Activated naive CD4-positive, alpha-beta T cell treated with anti-CD3 and anti-CD28 coated beads, Interleukin-2, amount 50 U/mL, for 72 hours (primary cell): Measurements from ENCODE around the gene ZNF77. TPM values are rescaled to one million over a fixed set of nuclear protein-coding genes. Genes with fewer than 3 reads are reported as not detected.
"Not testable (repeated sequence)": the region's sequence is repeated elsewhere in the genome, so short reads cannot be mapped to it uniquely, and the experiment has no call there.

Source experiments
- ATAC-seq, 2 donors: fragments of 150-1000 bp; cut with Tn5 transposase; 2 replicates each; pipeline ENCODE4 v1.10.0; 2021; ENCODE audit warnings: mild to moderate bottlenecking in 2 of 2, moderate library complexity in 2 of 2
- DNase-seq, 2 donors: peaks; one replicate each; pipeline ENCODE4 v3.0.0; 2021 to 2022; ENCODE audit warnings: low spot score in 2 of 2
- H3K27ac Mint-ChIP-seq, 2 donors: one replicate each; pipeline ENCODE4 v1.8.0; 2022; ENCODE audit warnings: mild to moderate bottlenecking in 2 of 2, mixed read lengths in 2 of 2
- H3K36me3 Mint-ChIP-seq, 2 donors: one replicate each; pipeline ENCODE4 v1.8.0; 2022; ENCODE audit warnings: mixed read lengths in 2 of 2
- H3K9me3 Mint-ChIP-seq, 2 donors: one replicate each; pipeline ENCODE4 v1.8.0; 2022; ENCODE audit warnings: mixed read lengths in 2 of 2
- total RNA-seq, 2 donors: library from RNA; stranded (reverse); gene quantifications; one replicate each; pipeline ENCODE4 v1.2.3, GENCODE V29; 2022

ZNF77 gene
- total RNA-seq, 2 donors from 2014 or later: 3.7 to 11.2 TPM

DNA sequence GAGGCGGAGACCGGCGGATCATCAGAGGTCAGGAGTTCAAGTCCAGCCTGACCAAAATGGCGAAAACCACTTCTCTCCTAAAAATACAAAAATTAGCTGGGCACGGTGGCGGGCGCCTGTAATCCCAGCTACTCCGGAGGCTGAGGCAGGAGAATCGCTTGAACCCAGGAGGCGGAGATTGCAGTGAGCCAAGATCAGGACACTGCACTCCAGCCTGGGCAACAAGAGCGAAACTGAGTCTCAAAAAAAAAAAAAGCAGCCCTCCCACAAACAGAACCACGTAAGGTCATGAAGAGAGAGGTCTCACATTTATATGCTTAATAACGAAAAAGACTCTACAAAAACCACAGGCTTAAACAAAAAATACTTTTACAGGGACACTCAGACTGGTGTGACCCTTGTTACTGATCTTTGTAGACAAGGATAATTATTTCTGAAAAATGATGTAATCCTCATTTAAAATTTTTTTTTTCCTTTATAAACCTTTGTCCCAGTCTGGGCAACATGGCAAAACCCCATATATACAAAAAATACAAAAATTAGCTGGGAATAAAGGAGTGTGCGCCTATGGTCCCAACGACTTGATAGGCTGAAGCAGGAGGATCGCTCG is 909 bp upstream of the ZNF77 start:
- DNase-seq: no peak
- ATAC-seq: no peak
- peak overlapping the region; percentile 90 to 96 for H3K27ac Mint-ChIP-seq
- H3K9me3 Mint-ChIP-seq: no peaks in the 10 kb centered on the region
- H3K36me3 Mint-ChIP-seq: peaks cover 6 to 12% of the 10 kb centered on the region in 2 donors

GRCh38 chr19:2944403-2944774 is 382 bp downstream of the ZNF77 start:
- no peak for ATAC-seq
- H3K36me3 Mint-ChIP-seq: peaks cover 0 to under 1% of the 10 kb centered on the region in 2 donors

GRCh38 chr19:2942928-2943640 is 1.7 kb downstream of the ZNF77 start:
- Mint-ChIP-seq H3K9me3 (no peaks in the 10 kb centered on the region), H3K27ac (peak overlapping the region in 1 of 2 donors; percentile 55)

More at GRCh38 chr19:2944403-2944774, 382 bp downstream of the ZNF77 start:
- H3K27ac Mint-ChIP-seq: peak overlapping the region; percentile 75 to 90
- no peak for DNase-seq
- no peaks in the 10 kb centered on the region for H3K9me3 Mint-ChIP-seq

DNA sequence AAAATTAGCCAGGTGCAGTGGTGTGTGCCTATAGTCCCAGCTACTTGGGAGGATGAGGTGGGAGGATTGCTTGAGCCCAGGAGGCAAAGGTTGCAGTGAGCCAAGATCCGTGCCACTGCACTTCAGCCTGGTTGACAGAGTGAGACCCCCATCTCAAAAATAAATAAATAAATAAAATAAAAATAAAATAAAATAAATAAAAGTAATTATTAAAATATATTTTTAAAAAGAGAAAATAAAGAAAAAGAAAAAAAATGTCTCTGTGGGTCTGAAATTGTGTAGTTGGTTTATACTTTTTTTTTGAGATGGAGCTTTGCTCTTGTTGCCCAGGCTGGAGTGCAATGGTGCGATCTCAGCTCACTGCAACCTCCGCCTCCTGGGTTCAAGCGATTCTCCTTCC is 8.9 kb downstream of the ZNF77 start:
- H3K36me3 Mint-ChIP-seq: peaks cover 49 to 72% of the 10 kb centered on the region in 2 donors
- H3K9me3 Mint-ChIP-seq: peaks cover 18 to 20% of the 10 kb centered on the region in 2 donors
- not testable (repeated sequence) for ATAC-seq, DNase-seq, H3K27ac Mint-ChIP-seq

More at GRCh38 chr19:2942928-2943640, 1.7 kb downstream of the ZNF77 start:
- ATAC-seq (no peak), DNase-seq (no peak)
- H3K36me3 Mint-ChIP-seq: peaks cover 0 to 5% of the 10 kb centered on the region in 2 donors

GRCh38 chr19:2933490-2933910 is 11.3 kb downstream of the ZNF77 start:
- DNase-seq (no peak), ATAC-seq (no peak)
- peaks cover 55 to 77% of the 10 kb centered on the region in 2 donors for H3K36me3 Mint-ChIP-seq
- H3K9me3 Mint-ChIP-seq: peaks cover 22 to 25% of the 10 kb centered on the region in 2 donors
- no peak overlapping the region for H3K27ac Mint-ChIP-seq

DNA sequence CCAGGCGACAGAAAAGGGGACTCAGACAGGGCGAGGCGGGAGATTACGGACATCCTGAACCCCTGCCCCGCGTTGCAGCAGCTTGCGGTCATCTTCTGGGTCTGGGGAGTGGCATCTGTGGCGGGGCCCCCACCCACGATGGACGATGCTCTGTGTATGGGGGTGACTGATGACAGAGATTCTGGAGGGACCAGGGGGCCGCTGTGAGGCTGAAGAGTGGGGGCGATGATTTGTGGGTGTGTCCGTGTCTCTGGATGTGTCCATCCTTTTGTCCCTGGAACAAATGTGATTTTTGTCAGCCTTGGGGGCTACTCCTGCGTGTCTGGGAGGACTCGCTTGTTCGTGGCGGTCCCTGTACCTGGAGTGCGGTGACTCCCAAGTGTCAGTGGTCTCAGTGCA is 17.7 kb downstream of the ZNF77 start:
- ATAC-seq (no peak), DNase-seq (no peak)
- H3K36me3 Mint-ChIP-seq: peaks cover 16% of the 10 kb centered on the region in 2 donors
- H3K27ac Mint-ChIP-seq: no peak overlapping the region
- H3K9me3 Mint-ChIP-seq: peaks cover 9 to 10% of the 10 kb centered on the region in 2 donors

DNA sequence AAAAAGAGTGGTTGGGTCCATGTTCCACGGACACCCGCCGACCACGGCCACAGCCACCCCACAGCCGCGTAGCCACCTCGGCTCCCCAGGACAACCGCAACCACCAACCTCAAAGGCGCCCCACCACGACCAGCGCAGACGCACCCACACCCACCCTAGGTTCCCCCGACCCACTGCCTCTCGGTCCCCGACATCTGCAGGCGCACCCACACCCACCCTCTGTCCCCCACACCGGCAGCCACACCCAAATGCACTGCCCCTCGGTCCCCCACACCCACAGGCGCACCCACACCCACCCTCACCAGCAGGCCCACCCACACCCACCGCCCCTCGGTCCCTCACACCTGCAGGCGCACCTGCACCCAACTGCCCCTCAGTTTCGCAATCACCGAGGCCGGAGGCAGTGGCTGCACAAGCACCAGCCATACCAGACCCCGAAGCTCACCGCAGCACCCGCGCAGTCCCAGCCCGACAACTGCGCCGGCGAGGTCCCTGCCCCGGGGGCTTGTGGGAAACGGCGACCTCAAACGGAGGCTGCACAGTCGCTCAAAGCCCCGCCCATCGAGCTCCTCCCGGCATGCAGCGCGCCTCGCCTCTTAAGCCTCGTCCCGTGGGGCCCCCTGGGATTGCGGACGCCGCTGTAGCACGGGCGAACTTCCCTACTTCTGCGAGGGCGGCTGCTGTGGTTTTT is 18.3 kb downstream of the ZNF77 start:
- ATAC-seq (no peak), DNase-seq (no peak)
- peaks cover 8 to 9% of the 10 kb centered on the region in 2 donors for H3K9me3 Mint-ChIP-seq
- no peak overlapping the region for H3K27ac Mint-ChIP-seq
- peaks cover 12% of the 10 kb centered on the region in 2 donors for H3K36me3 Mint-ChIP-seq

DNA sequence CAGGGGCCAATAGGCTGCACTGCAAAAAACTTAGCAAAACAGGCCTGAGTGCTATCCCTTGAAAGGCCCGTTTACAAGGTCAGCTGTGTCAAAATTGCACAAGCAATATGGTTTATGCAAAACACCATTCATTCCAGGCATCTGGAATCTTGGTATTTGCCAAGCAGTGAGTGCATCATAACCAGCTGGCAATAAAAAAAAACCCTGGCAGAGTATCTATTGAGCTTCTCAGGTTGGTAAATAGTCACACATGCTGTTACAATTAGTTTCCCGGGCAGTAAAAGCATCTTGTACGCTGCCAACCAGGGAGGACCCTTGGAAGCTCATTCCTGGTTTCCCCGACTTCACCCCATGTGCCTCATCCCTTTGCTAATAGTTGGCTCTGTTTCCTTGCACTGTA is 21.3 kb downstream of the ZNF77 start:
- Mint-ChIP-seq H3K36me3 (peaks cover 0 to 6% of the 10 kb centered on the region in 2 donors), H3K9me3 (no peaks in the 10 kb centered on the region), H3K27ac (no peak overlapping the region)
- DNase-seq (no peak), ATAC-seq (no peak)

DNA sequence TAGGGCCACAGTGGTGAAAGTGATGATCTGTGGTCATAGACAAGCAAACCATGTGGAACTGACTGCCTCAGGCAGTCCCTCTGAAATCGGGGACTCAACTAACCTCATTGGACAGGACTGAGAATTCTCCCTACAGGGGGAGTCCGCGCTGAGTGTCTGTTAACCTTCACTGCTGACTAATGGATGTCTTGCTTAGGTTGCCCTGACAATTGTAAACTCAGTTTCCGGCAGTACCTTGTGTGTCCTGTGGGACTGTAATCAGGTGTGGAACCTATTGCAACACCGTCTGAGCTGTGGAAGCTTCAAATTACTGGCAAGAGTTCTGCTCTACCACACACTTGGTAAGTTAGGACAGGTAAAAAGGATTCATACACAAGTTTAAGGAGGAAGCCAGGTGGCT is 21.8 kb downstream of the ZNF77 start:
- no peak for ATAC-seq
- no peak overlapping the region for H3K27ac Mint-ChIP-seq

GRCh38 chr19:2917275-2918184 is 27.2 kb downstream of the ZNF77 start:
- ATAC-seq (no peak), DNase-seq (no peak)
- Mint-ChIP-seq H3K27ac (no peak overlapping the region), H3K36me3 (peaks cover 31 to 53% of the 10 kb centered on the region in 2 donors), H3K9me3 (peaks cover 14 to 28% of the 10 kb centered on the region in 2 donors)

More for the DNA sequence above, 21.8 kb downstream of the ZNF77 start:
- peaks cover 1 to 2% of the 10 kb centered on the region in 2 donors for H3K9me3 Mint-ChIP-seq
- H3K36me3 Mint-ChIP-seq: peaks cover 2 to 11% of the 10 kb centered on the region in 2 donors
- no peak for DNase-seq

DNA sequence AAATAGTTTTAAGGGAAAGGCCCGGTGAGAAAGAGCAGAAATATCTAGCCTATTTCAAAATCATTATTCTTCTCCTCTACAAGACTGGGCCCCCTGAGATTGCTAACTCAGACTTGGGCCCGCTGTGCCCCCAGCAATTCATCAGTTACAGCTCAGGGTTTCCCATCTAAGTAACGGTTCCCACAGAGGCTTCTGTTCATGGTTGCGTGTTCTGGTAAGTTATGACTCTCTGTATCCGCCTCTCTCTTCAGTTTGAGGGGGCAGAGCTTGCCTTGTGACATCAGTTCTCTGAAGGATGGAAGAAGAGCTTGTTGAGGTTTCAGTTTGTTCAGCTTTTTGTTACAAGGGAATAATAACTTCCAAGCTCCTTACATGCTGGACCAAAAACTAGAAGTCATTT is 32.5 kb downstream of the ZNF77 start:
- Mint-ChIP-seq H3K36me3 (peaks cover 22 to 59% of the 10 kb centered on the region in 2 donors), H3K27ac (peak overlapping the region; percentile 41 to 82), H3K9me3 (peaks cover 6 to 31% of the 10 kb centered on the region in 2 donors)
- ATAC-seq: peak; percentile 85 to 87
- DNase-seq: no peak

GRCh38 chr19:2906631-2907195 is 38.1 kb downstream of the ZNF77 start:
- ATAC-seq: no peak
- no peak for DNase-seq
- Mint-ChIP-seq H3K27ac (no peak overlapping the region), H3K36me3 (peaks cover 0 to 16% of the 10 kb centered on the region in 2 donors), H3K9me3 (peaks cover 0 to 5% of the 10 kb centered on the region in 2 donors)

DNA sequence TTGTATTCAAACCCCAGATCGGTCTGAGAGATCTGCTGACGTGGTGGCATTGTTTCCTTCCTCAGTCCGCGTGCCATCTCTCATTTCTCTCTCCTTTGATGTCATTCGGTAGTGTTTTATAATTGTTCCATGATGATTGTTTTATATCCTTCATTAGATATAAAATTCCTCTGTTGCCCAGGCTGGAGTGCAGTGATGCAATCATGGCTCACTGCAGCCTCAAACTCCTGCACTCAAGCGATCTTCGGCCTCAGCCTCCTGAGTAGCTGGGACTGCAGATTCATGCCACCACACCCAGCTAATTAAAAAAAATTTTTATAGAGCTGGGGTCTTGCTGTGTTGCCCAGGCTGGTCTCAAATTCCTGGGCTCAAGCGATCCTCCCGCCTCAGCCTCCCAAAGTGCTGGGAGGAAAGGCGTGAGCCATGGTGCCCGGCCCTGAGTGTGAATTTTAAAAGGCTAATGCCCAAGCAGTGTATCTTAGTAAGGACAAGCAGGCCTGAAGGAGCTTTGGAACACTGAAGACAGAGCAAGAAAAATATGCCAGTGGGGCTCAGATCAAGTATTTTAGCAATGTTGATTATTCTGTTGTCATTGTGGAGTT is 38.8 kb downstream of the ZNF77 start:
- H3K36me3 Mint-ChIP-seq: peaks cover 0 to 11% of the 10 kb centered on the region in 2 donors
- no peak overlapping the region for H3K27ac Mint-ChIP-seq
- DNase-seq (no peak), ATAC-seq (no peak)
- peaks cover 0 to 5% of the 10 kb centered on the region in 2 donors for H3K9me3 Mint-ChIP-seq

DNA sequence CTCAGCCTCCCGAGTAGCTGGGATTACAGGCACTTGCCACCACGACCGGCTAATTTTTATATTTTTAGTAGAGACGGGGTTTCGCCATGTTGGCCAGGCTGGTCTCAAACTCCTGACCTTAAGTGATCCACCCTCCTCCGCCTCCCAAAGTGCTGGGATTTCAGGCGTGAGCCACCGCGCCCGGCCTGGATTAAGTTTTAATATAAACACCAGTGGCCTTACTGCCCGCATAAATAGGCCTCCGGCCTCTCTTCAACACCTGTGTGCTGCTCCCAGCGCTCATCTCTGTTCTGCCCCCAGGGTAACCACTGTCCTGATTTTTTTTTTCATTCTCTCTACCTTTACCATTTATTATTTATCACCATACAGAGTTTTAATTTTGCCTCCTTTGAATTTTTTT is 41.4 kb downstream of the ZNF77 start:
- not testable (repeated sequence) for H3K27ac Mint-ChIP-seq, H3K9me3 Mint-ChIP-seq, DNase-seq, ATAC-seq, H3K36me3 Mint-ChIP-seq

GRCh38 chr19:2902590-2903218 is 42.1 kb downstream of the ZNF77 start:
- DNase-seq: no peak
- Mint-ChIP-seq H3K27ac (no peak overlapping the region), H3K9me3 (peaks cover 0 to under 1% of the 10 kb centered on the region in 2 donors), H3K36me3 (peaks cover 0 to 11% of the 10 kb centered on the region in 2 donors)
- no peak for ATAC-seq
